GM19035 (cell line): ENCODE measurements around the gene PAX5.

ENCODE experiments used
- ATAC-seq: cut with Tn5 transposase; IDR thresholded peaks from one replicate; pipeline ENCODE4 v1.9.1; 2021; ENCODE audit not compliant: unreplicated experiment

PAX5 gene

GRCh38 chr9:36787709-36788108, 246.4 kb downstream of the PAX5 start:
- ATAC-seq, result no peak
